Measurements from ENCODE around the gene B3GALNT2. TPM values are rescaled to one million over a fixed set of nuclear protein-coding genes. Genes with fewer than 3 reads are reported as not detected.

B3GALNT2 gene
- total and polyA plus RNA-seq, 2 of the 8 experiments (the other 6 are each of a cell fraction or from before 2014, with no cell fraction given): 15.4 to 39.4 TPM

- H3K36me3 ChIP-seq (ENCODE audit: control insufficient read depth in 2 of 4, insufficient read depth in 4 of 4, low read length in 3 of 4): no peaks in the 10 kb centered on the region
- H3K27ac ChIP-seq (ENCODE audit: low read depth, low read length): no peak overlapping the region
- H2BK15ac ChIP-seq (ENCODE audit: low read length): no peak overlapping the region
- H3K14ac ChIP-seq (ENCODE audit: insufficient read length): no peak overlapping the region
- no peak overlapping the region for H3K18ac ChIP-seq (ENCODE audit: extremely low read depth, low read length)
- no peak overlapping the region for H3K4ac ChIP-seq (replicated peaks; ENCODE audit: insufficient read length, low read depth, low read length)
- H2AFZ ChIP-seq (ENCODE audit: low read length): no peak overlapping the region
- ChIA-PET POLR2A (ENCODE audit: partially characterized antibody) (no interaction called here), CTCF (ENCODE audit: partially characterized antibody) (interaction anchor here (0.8 to 2.9 kb wide), 5 partner anchors 10 to 64 kb away, joined by 3 to 12 read pairs (median 5); no protein-coding TSS in a partner anchor)
- H4K8ac ChIP-seq (ENCODE audit: extremely low read depth, insufficient read depth, low read length): no peak overlapping the region
- no peak overlapping the region for H2AK5ac ChIP-seq (ENCODE audit: low read depth, low read length)
- DNase-seq (ENCODE audit: low read depth in 1 of 2, low spot score in 2 of 2) (no peak), FAIRE-seq (no peak)
- no peaks in the 10 kb centered on the region for H3K79me2 ChIP-seq (ENCODE audit: control insufficient read depth in 1 of 2, insufficient read depth in 2 of 2, low read length in 2 of 2)
- whole genome bisulfite sequencing, 2 experiments (ENCODE audit: extremely low coverage in 1 of 2, insufficient coverage in 1 of 2, insufficient read length in 1 of 2, insufficient replicate concordance in 2 of 2, low coverage in 1 of 2, low lambda C conversion rate in 2 of 2, missing lambda C conversion rate in 1 of 2): 96% methylated on average over 8 of the region's 8 CpGs; no CpG with 5 or more reads in 1 of the 2 experiments
- H3K4me2 ChIP-seq (ENCODE audit: insufficient read depth in 1 of 2, low read depth in 2 of 2, low read length in 2 of 2): no peak overlapping the region
- H2BK12ac ChIP-seq (ENCODE audit: low read depth, low read length): no peak overlapping the region
- no peak overlapping the region for H2BK5ac ChIP-seq (ENCODE audit: low read depth, low read length)
- no peak overlapping the region for H2BK120ac ChIP-seq (replicated peaks; ENCODE audit: low read depth, low read length)
- H3K4me3 ChIP-seq (ENCODE audit: extremely low read depth in 1 of 4, insufficient read depth in 2 of 4, low read depth in 3 of 4, low read length in 4 of 4): no peak overlapping the region
- no peaks in the 10 kb centered on the region for H3K79me1 ChIP-seq (ENCODE audit: low read depth, low read length)
- no peak overlapping the region for H2BK20ac ChIP-seq (ENCODE audit: low read length)
- no peaks in the 10 kb centered on the region for H3K4me1 ChIP-seq (replicated peaks in 1 of 4; ENCODE audit: control insufficient read depth in 3 of 4, insufficient read depth in 4 of 4, low read length in 3 of 4)
- H3K23me2 ChIP-seq (ENCODE audit: low read depth, low read length): no peaks in the 10 kb centered on the region
- H3K23ac ChIP-seq (ENCODE audit: insufficient read length): no peak overlapping the region
- no peak overlapping the region for H3K9ac ChIP-seq (replicated peaks in 1 of 4; ENCODE audit: extremely low read depth in 1 of 4, low read depth in 3 of 4, low read length in 3 of 4)
- no peak overlapping the region for H4K5ac ChIP-seq (ENCODE audit: insufficient read length, low read depth, low read length)
- H3K27me3 ChIP-seq (replicated peaks in 1 of 4; ENCODE audit: control insufficient read depth in 3 of 4, extremely low read depth in 1 of 4, insufficient read depth in 3 of 4, low read length in 3 of 4): no peaks in the 10 kb centered on the region; a peak in 1 of 7 replicates
- no peak overlapping the region for H3K56ac ChIP-seq (replicated peaks; ENCODE audit: insufficient read length, low read depth, low read length)
- H3K9me3 ChIP-seq (ENCODE audit: insufficient read depth in 2 of 2, low read depth in 1 of 2, low read length in 1 of 2): no peaks in the 10 kb centered on the region
- no peak overlapping the region for H4K91ac ChIP-seq (replicated peaks; ENCODE audit: insufficient read length, low read length)
- H4K20me1 ChIP-seq (replicated peaks in 1 of 2; ENCODE audit: control insufficient read depth in 1 of 2, insufficient read depth in 2 of 2, low read length in 2 of 2): no peaks in the 10 kb centered on the region
- TF ChIP-seq CHD2 (IDR thresholded peaks at IDR 0.05; ENCODE audit: low read length) (no peak), JUN (IDR thresholded peaks at IDR 0.05; ENCODE audit: low read depth, low read length) (no peak), SRF (IDR thresholded peaks at IDR 0.05; ENCODE audit: low read depth, low read length) (no peak), SIX5 (IDR thresholded peaks at IDR 0.05; ENCODE audit: low read depth, low read length) (no peak), SP1 (IDR thresholded peaks at IDR 0.05; ENCODE audit: low read depth, low read length) (no peak), CBX8 (IDR thresholded peaks at IDR 0.05; ENCODE audit: borderline replicate concordance, low read depth, low read length) (no peak), EGR1 (IDR thresholded peaks at IDR 0.05; ENCODE audit: borderline replicate concordance, low read depth, low read length) (no peak), RFX5 (IDR thresholded peaks at IDR 0.05; ENCODE audit: borderline replicate concordance, low read depth, low read length) (no peak), EZH2 (IDR thresholded peaks at IDR 0.05; ENCODE audit: low read depth, low read length, severe bottlenecking) (no peak), ASH2L (IDR thresholded peaks at IDR 0.05; ENCODE audit: low read length) (no peak), JUND (IDR thresholded peaks at IDR 0.05; ENCODE audit: low read length) (no peak), FOSL1 (IDR thresholded peaks at IDR 0.05; ENCODE audit: insufficient read depth, low read depth, low read length) (no peak), SAP30 (IDR thresholded peaks at IDR 0.05; ENCODE audit: insufficient read depth, insufficient replicate concordance, low read length) (no peak), BRCA1 (IDR thresholded peaks at IDR 0.05; ENCODE audit: low read depth, low read length) (no peak)
These were observed 29.4 kb upstream of the B3GALNT2 start for GRCh38 chr1:235533476-235534168.

All from H1 (cell line).